ENCODE results near the gene CCDC74A.
"Not testable (repeated sequence)": the region's sequence is repeated elsewhere in the genome, so short reads cannot be mapped to it uniquely, and the experiment has no call there.

The CCDC74A gene

GRCh38 chr2:131519466-131519865 lies 8.2 kb upstream of the CCDC74A start:
- Histone ChIP-seq H3K27ac (no peak overlapping the region), H3K9me3 (no peaks in the 10 kb centered on the region), H3K27me3 (no peaks in the 10 kb centered on the region), H3K9ac (no peak overlapping the region), H3K4me1 (peaks cover 17% of the 10 kb centered on the region), H4K20me1 (peaks cover 29% of the 10 kb centered on the region), H3K4me2 (no peak overlapping the region), H3K36me3 (peaks cover 54% of the 10 kb centered on the region), H3K4me3 (no peak overlapping the region)
- TF ChIP-seq Cebpa-rat (IDR thresholded peaks at IDR 0.05): no peak

GRCh38 chr2:131519871-131520470 lies 7.7 kb upstream of the CCDC74A start:
- not testable (repeated sequence) for H3K4me3 ChIP-seq, H3K27me3 ChIP-seq, H3K27ac ChIP-seq, H3K9me3 ChIP-seq, H3K9ac ChIP-seq, H3K4me2 ChIP-seq
- peaks cover 54% of the 10 kb centered on the region for H3K36me3 ChIP-seq
- peaks cover 12% of the 10 kb centered on the region for H3K4me1 ChIP-seq
- peaks cover 25% of the 10 kb centered on the region for H4K20me1 ChIP-seq

GRCh38 chr2:131520526-131520925 lies 7.2 kb upstream of the CCDC74A start:
- Histone ChIP-seq H3K27ac (no peak overlapping the region), H3K27me3 (no peaks in the 10 kb centered on the region), H3K9me3 (no peaks in the 10 kb centered on the region), H3K9ac (no peak overlapping the region), H3K36me3 (peaks cover 54% of the 10 kb centered on the region), H3K4me1 (peaks cover 12% of the 10 kb centered on the region), H3K4me2 (no peak overlapping the region), H3K4me3 (no peak overlapping the region), H4K20me1 (peaks cover 20% of the 10 kb centered on the region)
- TF ChIP-seq Cebpa-rat (IDR thresholded peaks at IDR 0.05): no peak

- not testable (repeated sequence) for H3K4me1 ChIP-seq, H3K27ac ChIP-seq, H3K9ac ChIP-seq, H4K20me1 ChIP-seq, H3K4me2 ChIP-seq, H3K27me3 ChIP-seq, H3K4me3 ChIP-seq, H3K9me3 ChIP-seq
- peaks cover 54% of the 10 kb centered on the region for H3K36me3 ChIP-seq
Observed at GRCh38 chr2:131521524-131521923, 6.2 kb upstream of the CCDC74A start.

GRCh38 chr2:131521961-131522781 lies 5.5 kb upstream of the CCDC74A start:
- no peaks in the 10 kb centered on the region for H3K9me3 ChIP-seq
- no peak overlapping the region for H3K4me2 ChIP-seq
- H3K9ac ChIP-seq: no peak overlapping the region
- no peaks in the 10 kb centered on the region for H3K27me3 ChIP-seq
- H3K4me3 ChIP-seq: no peak overlapping the region
- H4K20me1 ChIP-seq: peaks cover 3% of the 10 kb centered on the region
- no peak overlapping the region for H3K27ac ChIP-seq
- H3K4me1 ChIP-seq: peaks cover 2% of the 10 kb centered on the region
- no peak for TF ChIP-seq Cebpa-rat (IDR thresholded peaks at IDR 0.05)
- peaks cover 47% of the 10 kb centered on the region for H3K36me3 ChIP-seq

GRCh38 chr2:131525256-131525655 lies 2.4 kb upstream of the CCDC74A start:
- not testable (repeated sequence) for H3K27me3 ChIP-seq, H3K4me3 ChIP-seq, H3K27ac ChIP-seq, H3K9ac ChIP-seq, H3K4me2 ChIP-seq, H3K9me3 ChIP-seq, H4K20me1 ChIP-seq
- Histone ChIP-seq H3K36me3 (peaks cover 19% of the 10 kb centered on the region), H3K4me1 (peaks cover 14% of the 10 kb centered on the region)

GRCh38 chr2:131528981-131529863 lies 1.5 kb downstream of the CCDC74A start:
- not testable (repeated sequence) for H3K9me3 ChIP-seq, H3K36me3 ChIP-seq, H3K9ac ChIP-seq, H3K27me3 ChIP-seq, H3K27ac ChIP-seq, H3K4me3 ChIP-seq, H4K20me1 ChIP-seq
- H3K4me2 ChIP-seq: peak overlapping the region; percentile 83
- H3K4me1 ChIP-seq: peaks cover 14% of the 10 kb centered on the region

GRCh38 chr2:131529864-131530445 lies 2.3 kb downstream of the CCDC74A start:
- not testable (repeated sequence) for H3K27ac ChIP-seq, H4K20me1 ChIP-seq, H3K4me3 ChIP-seq, H3K36me3 ChIP-seq, H3K9me3 ChIP-seq, H3K27me3 ChIP-seq, H3K9ac ChIP-seq
- peak overlapping the region; percentile 83 for H3K4me2 ChIP-seq
- H3K4me1 ChIP-seq: peaks cover 14% of the 10 kb centered on the region

GRCh38 chr2:131530626-131531344 lies 3.1 kb downstream of the CCDC74A start:
- H3K4me2 ChIP-seq, H4K20me1 ChIP-seq: not testable (repeated sequence)

GRCh38 chr2:131531547-131532185 lies 4.0 kb downstream of the CCDC74A start:
- H3K36me3 ChIP-seq, H3K9me3 ChIP-seq, H4K20me1 ChIP-seq, H3K4me2 ChIP-seq, H3K4me3 ChIP-seq, H3K27me3 ChIP-seq, H3K9ac ChIP-seq, H3K27ac ChIP-seq: not testable (repeated sequence)
- peaks cover 14% of the 10 kb centered on the region for H3K4me1 ChIP-seq

More at GRCh38 chr2:131530626-131531344, 3.1 kb downstream of the CCDC74A start:
- H3K27me3 ChIP-seq, H3K9me3 ChIP-seq, H3K36me3 ChIP-seq, H3K27ac ChIP-seq, H3K9ac ChIP-seq, H3K4me3 ChIP-seq: not testable (repeated sequence)
- peaks cover 14% of the 10 kb centered on the region for H3K4me1 ChIP-seq

- H3K4me3 ChIP-seq, H3K9ac ChIP-seq, H3K4me2 ChIP-seq, H3K4me1 ChIP-seq, H4K20me1 ChIP-seq, H3K9me3 ChIP-seq, H3K27me3 ChIP-seq, H3K36me3 ChIP-seq, H3K27ac ChIP-seq: not testable (repeated sequence)
Observed at GRCh38 chr2:131532723-131533608, 5.3 kb downstream of the CCDC74A start.

- not testable (repeated sequence) for H3K27ac ChIP-seq, H4K20me1 ChIP-seq, H3K9me3 ChIP-seq, H3K4me2 ChIP-seq, H3K36me3 ChIP-seq, H3K9ac ChIP-seq, H3K27me3 ChIP-seq, H3K4me3 ChIP-seq, H3K4me1 ChIP-seq
Observed at GRCh38 chr2:131533609-131534316, 6.1 kb downstream of the CCDC74A start.

Measured in BLaER1 (cell line).